GM12878 (cell line): ENCODE measurements around the gene RHOB. TPM values are rescaled to one million over a fixed set of nuclear protein-coding genes. Genes with fewer than 3 reads are reported as not detected.

Source experiments
- ATAC-seq: fragments of 200-7000 bp; cut with Tn5 transposase; 3 replicates; pipeline ENCODE4 v1.9.1; 2020; ENCODE audit warnings: mild to moderate bottlenecking, moderate library complexity
- BruUV-seq: library from RNA; stranded (reverse); fragments of 400-500 nt; replicated peaks from 2 replicates; lab custom pipeline; 2021; lab: Mats Ljungman, UMichigan
- CTCF ChIA-PET: fragments of 300-600 bp; sonication (Branson Sonifier 250); formaldehyde crosslinking; extraction: SDS; loops from one replicate; lab custom pipeline; 2021; ENCODE audit warnings: inconsistent platforms; lab: Yijun Ruan, JAX
- POLR2A ChIA-PET: fragments of 350-600 bp; formaldehyde crosslinking; extraction: SDS; loops from one replicate; lab custom pipeline; 2021; ENCODE audit warnings: inconsistent platforms; lab: Charles Lee
- RAD21 ChIA-PET: fragments of 300-600 bp; sonication (Branson Sonifier 250); formaldehyde crosslinking; loops from one replicate; lab custom pipeline; 2023; ENCODE audit warnings: antibody characterized with exemption; ENCODE audit not compliant: unreplicated experiment; lab: Charles Lee
- SMC1A ChIA-PET: fragments of 300-600 bp; sonication (Branson Sonifier 250); formaldehyde crosslinking; loops from one replicate; lab custom pipeline; 2023; ENCODE audit not compliant: unreplicated experiment, uncharacterized antibody; lab: Charles Lee
- DNase-seq: peaks from one replicate; pipeline ENCODE4 v3.0.0-alpha.2; 2011; ENCODE audit warnings: low read depth, low spot score
- FAIRE-seq: peaks from 3 replicates; lab custom pipeline; 2011; peaks lifted over from hg19 to GRCh38; lab: Jason Lieb, UNC
- H2AFZ ChIP-seq: 2 replicates; pipeline ENCODE4 v1.6.0; 2011; ENCODE audit warnings: low read depth, low read length, control low read depth; ENCODE audit not compliant: control insufficient read depth
- H3K27ac ChIP-seq: 2 replicates; pipeline ENCODE4 v1.5.1; 2011; ENCODE audit warnings: control low read depth; ENCODE audit not compliant: control insufficient read depth, insufficient read depth
- H3K27me3 ChIP-seq, 2 experiments: replicated peaks in 1 of 2; 2 replicates each; pipeline versions ENCODE4 v1.6.0 to v1.6.1; 2011; ENCODE audit warnings: low read length in 1 of 2; ENCODE audit not compliant: control insufficient read depth in 2 of 2, insufficient read depth in 2 of 2
- H3K36me3 ChIP-seq, 2 experiments: 2 replicates each; pipeline ENCODE4 v1.5.1; 2011; ENCODE audit warnings: low read length in 1 of 2; ENCODE audit not compliant: control insufficient read depth in 2 of 2, insufficient read depth in 2 of 2
- H3K4me1 ChIP-seq: 2 replicates; pipeline ENCODE4 v1.6.1; 2011; ENCODE audit warnings: mild to moderate bottlenecking, low read length, moderate library complexity, mixed read lengths; ENCODE audit not compliant: control insufficient read depth, insufficient read depth
- H3K4me2 ChIP-seq: 2 replicates; pipeline ENCODE4 v1.6.0; 2011; ENCODE audit warnings: control low read depth; ENCODE audit not compliant: control insufficient read depth, insufficient read depth
- H3K4me3 ChIP-seq: fragments of 200-600 bp; sonication (generic); 2 replicates; pipeline ENCODE4 v1.5.1; 2016
- H3K79me2 ChIP-seq: 2 replicates; pipeline ENCODE4 v1.6.0; 2011; ENCODE audit warnings: low read length; ENCODE audit not compliant: control insufficient read depth, insufficient read depth
- H3K9ac ChIP-seq: 2 replicates; pipeline ENCODE4 v1.8.0; 2011; ENCODE audit warnings: low read length, control low read depth, mixed read lengths; ENCODE audit not compliant: control insufficient read depth, insufficient read depth
- H3K9me3 ChIP-seq: replicated peaks from 3 replicates; pipeline ENCODE4 v1.5.1; 2011; ENCODE audit warnings: mild to moderate bottlenecking, low read length; ENCODE audit not compliant: control insufficient read depth, insufficient read depth
- H4K20me1 ChIP-seq: 2 replicates; pipeline ENCODE4 v1.6.0; 2011; ENCODE audit not compliant: control insufficient read depth, insufficient read depth
- CBX5 ChIP-seq: sonication (generic); IDR thresholded peaks from 2 replicates; pipeline ENCODE4 v1.6.1; 2016; ENCODE audit warnings: low read depth, moderate library complexity, mild to moderate bottlenecking, inconsistent platforms
- CREM ChIP-seq: IDR thresholded peaks from 2 replicates; pipeline ENCODE4 v1.6.1; 2014; ENCODE audit warnings: antibody characterized with exemption, low read depth
- HDAC2 ChIP-seq: fragments of 200-600 bp; sonication (generic); IDR thresholded peaks from 2 replicates; pipeline ENCODE4 v1.6.1; 2017
- IKZF2 ChIP-seq, 2 experiments: fragments of 450-650 bp; IDR thresholded peaks; 2 replicates each; pipeline ENCODE4 v1.6.1; 2017; ENCODE audit warnings: mild to moderate bottlenecking in 2 of 2, moderate library complexity in 2 of 2
- IRF4 ChIP-seq: IDR thresholded peaks from 2 replicates; pipeline ENCODE4 v1.6.1; 2011; ENCODE audit warnings: low read depth, low read length
- MTA2 ChIP-seq: fragments of 450-650 bp; IDR thresholded peaks from 2 replicates; pipeline ENCODE4 v1.6.1; 2016; ENCODE audit warnings: low read depth, mild to moderate bottlenecking, moderate library complexity
- NR2C2 ChIP-seq: IDR thresholded peaks from 2 replicates; pipeline ENCODE4 v1.6.1; 2011; ENCODE audit warnings: borderline replicate concordance, low read depth; ENCODE audit not compliant: control insufficient read depth, insufficient read length
- POU2F2 ChIP-seq: IDR thresholded peaks from 3 replicates; pipeline ENCODE4 v1.6.1; 2011; ENCODE audit warnings: low read depth, mild to moderate bottlenecking, low read length, borderline replicate concordance
- SREBF2 ChIP-seq: IDR thresholded peaks from 2 replicates; pipeline ENCODE4 v1.6.1; 2012; ENCODE audit warnings: mild to moderate bottlenecking, low read length
- STAT3 ChIP-seq: IDR thresholded peaks from 2 replicates; pipeline ENCODE4 v1.6.1; 2011; ENCODE audit warnings: low read depth, low read length, improper control_type of control experiment
- TAF1 ChIP-seq: IDR thresholded peaks from 2 replicates; pipeline ENCODE4 v1.6.1; 2011; ENCODE audit warnings: mild to moderate bottlenecking, low read depth, low read length, borderline replicate concordance
- WRNIP1 ChIP-seq: IDR thresholded peaks from 2 replicates; pipeline ENCODE4 v1.6.1; 2011; ENCODE audit warnings: low read depth, low read length, improper control_type of control experiment, borderline replicate concordance
- YY1 ChIP-seq: IDR thresholded peaks from 2 replicates; pipeline ENCODE4 v1.6.1; 2011; ENCODE audit warnings: low read depth, mild to moderate bottlenecking, low read length
- WGBS: methylation state at CpG from one replicate; pipeline ENCODE4 v1.1.6; 2016; ENCODE audit warnings: low lambda C conversion rate; ENCODE audit not compliant: insufficient replicate concordance, insufficient coverage; ENCODE audit errors: missing lambda C conversion rate; 5-methylcytosine and 5-hydroxymethylcytosine counted together
- in situ Hi-C: fragments of 300-500 bp; cut with MboI; formaldehyde crosslinking; loops from 9 replicates; pipeline ENCODE4 v1.14.3; 2018; ENCODE audit warnings: mixed read lengths
- intact Hi-C: fragments of 100-400 bp; cut with micrococcal nuclease; formaldehyde crosslinking; loops from one replicate; pipeline ENCODE4 v1.14.2; 2022; ENCODE audit not compliant: unreplicated experiment
- polyA plus RNA-seq, 11 experiments: library from polyadenylated mRNA; depleted of rRNA in 4 of 11; unstranded in 6 of 11; stranded (reverse) in 5 of 11; fragments of >200 nt; fragmentation: Nextera tagmentation in 4 of 11; fragmentation: Illumina TruSeq in 1 of 11; extraction: Ambion mirVana in 4 of 11; extraction: Trizol in 1 of 11; gene quantifications; 1 replicate in 1 of 11; 2 replicates in 10 of 11; pipeline versions ENCODE4 v1.2.1 to v1.2.3, GENCODE V29; 2011 to 2016; ENCODE audit warnings: inconsistent platforms in 2 of 11, missing spikeins in 2 of 11, low read depth in 1 of 11
- total RNA-seq, 4 experiments: library from RNA; depleted of rRNA in 3 of 4; stranded (reverse); fragments of >200 nt in 3 of 4; fragmentation: Illumina TruSeq in 1 of 4; extraction: Trizol in 1 of 4; gene quantifications; 2 replicates each; pipeline versions ENCODE4 v1.2.1 to v1.2.3, GENCODE V29; 2013 to 2021
- TF ChIP-seq, protein P1 (sequence below): fragments of 450-650 bp; IDR thresholded peaks from 2 replicates; pipeline ENCODE4 v1.6.1; 2016; ENCODE audit warnings: mild to moderate bottlenecking
- TF ChIP-seq, protein P2 (sequence below): fragments of 450-650 bp; IDR thresholded peaks from 2 replicates; pipeline ENCODE4 v1.6.1; 2017; ENCODE audit warnings: borderline replicate concordance

RHOB gene
- total and polyA plus RNA-seq, 10 of the 15 experiments (the other 5 are each of a cell fraction or from before 2014, with no cell fraction given), result 0.03 to 4.5 (median 1.2) TPM

DNA sequence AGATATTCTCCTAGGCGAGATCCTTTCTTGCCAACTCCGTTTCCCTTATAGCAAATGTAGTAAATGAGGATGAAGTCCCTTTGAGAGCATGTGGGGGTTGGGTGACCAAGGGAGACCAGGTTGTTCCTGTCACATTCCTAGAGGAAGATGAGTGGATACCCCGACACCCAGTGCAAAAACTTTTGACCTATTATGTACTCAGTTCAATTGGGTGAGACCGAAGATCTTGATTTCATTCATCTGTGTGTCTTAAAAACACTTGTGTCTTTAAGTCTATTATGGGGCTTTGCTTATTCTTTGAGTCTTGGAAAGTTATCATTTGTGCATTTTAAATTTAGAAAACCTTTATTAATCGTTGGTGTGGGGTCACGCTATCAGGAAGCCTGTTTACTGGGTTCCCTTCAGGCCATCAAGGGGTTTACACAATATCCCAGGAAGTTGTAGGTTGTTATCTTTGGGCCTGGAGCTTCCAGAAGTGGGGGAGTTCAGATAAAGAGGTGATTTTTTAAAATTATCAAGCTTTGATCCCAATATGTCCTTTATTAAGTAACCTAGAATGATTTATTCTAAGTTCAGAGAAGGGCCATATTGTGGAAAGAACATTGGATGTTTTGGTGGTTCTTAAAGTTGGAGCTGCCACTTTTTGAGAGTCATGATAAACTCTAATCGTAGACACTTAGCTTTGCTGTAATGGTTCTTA is 2.8 kb downstream of the RHOB start:
- no peak overlapping the region for H3K9ac ChIP-seq
- peaks cover 3% of the 10 kb centered on the region for H3K4me1 ChIP-seq
- no peaks in the 10 kb centered on the region; the same call in 2 of the 3 replicates for H3K9me3 ChIP-seq
- ChIA-PET SMC1A (interaction anchor here (0.9 to 3.1 kb wide), 3 partner anchors 8 to 184 kb away, joined by 3 to 12 read pairs (median 9); no protein-coding TSS in a partner anchor), RAD21 (interaction anchor here (0.8 to 1.6 kb wide), 4 partner anchors 67 to 201 kb away, joined by 3 to 6 read pairs (median 4); partner anchors contain the start of gene HS1BP3), CTCF (interaction anchor here (0.6 to 1.6 kb wide), 10 partner anchors 9 to 205 kb away, joined by 3 to 6 read pairs (median 4); no protein-coding TSS in a partner anchor)
- no peak overlapping the region for H3K4me2 ChIP-seq
- H4K20me1 ChIP-seq, result no peaks in the 10 kb centered on the region
- 84% methylated on average over 7 of the region's 7 CpGs for WGBS
- intact Hi-C loops (loop anchor here (5.0 to 10.0 kb wide), 3 partner anchors 78 to 375 kb away; partner anchors contain the start of gene LDAH), in situ Hi-C loops (loop anchor here (25.0 kb wide), 1 partner anchor 513 kb away; no protein-coding TSS in a partner anchor)
- H3K27ac ChIP-seq, result no peak overlapping the region
- no peak overlapping the region for H3K4me3 ChIP-seq
- FAIRE-seq (no peak), ATAC-seq (no peak), DNase-seq (no peak)
- no peak overlapping the region for H2AFZ ChIP-seq
- peaks cover 5 to 9% of the 10 kb centered on the region in 2 experiments; a peak in 3 of 4 replicates for H3K27me3 ChIP-seq
- H3K36me3 ChIP-seq, result no peaks in the 10 kb centered on the region
- H3K79me2 ChIP-seq, result peaks cover 1% of the 10 kb centered on the region; the same call in 1 of the 2 replicates
- no TSS peak for BruUV-seq
- no peak for TF ChIP-seq POU2F2
- TF ChIP-seq, protein P1, sequence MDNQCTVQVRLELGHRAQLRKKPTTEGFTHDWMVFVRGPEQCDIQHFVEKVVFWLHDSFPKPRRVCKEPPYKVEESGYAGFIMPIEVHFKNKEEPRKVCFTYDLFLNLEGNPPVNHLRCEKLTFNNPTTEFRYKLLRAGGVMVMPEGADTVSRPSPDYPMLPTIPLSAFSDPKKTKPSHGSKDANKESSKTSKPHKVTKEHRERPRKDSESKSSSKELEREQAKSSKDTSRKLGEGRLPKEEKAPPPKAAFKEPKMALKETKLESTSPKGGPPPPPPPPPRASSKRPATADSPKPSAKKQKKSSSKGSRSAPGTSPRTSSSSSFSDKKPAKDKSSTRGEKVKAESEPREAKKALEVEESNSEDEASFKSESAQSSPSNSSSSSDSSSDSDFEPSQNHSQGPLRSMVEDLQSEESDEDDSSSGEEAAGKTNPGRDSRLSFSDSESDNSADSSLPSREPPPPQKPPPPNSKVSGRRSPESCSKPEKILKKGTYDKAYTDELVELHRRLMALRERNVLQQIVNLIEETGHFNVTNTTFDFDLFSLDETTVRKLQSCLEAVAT, result no peak
- no peak for TF ChIP-seq TAF1
- TF ChIP-seq IRF4, result no peak
- TF ChIP-seq YY1, result no peak
- no peak for TF ChIP-seq MTA2
- no peak for TF ChIP-seq STAT3
- TF ChIP-seq WRNIP1, result no peak
- TF ChIP-seq NR2C2, result no peak
- TF ChIP-seq, protein P2, sequence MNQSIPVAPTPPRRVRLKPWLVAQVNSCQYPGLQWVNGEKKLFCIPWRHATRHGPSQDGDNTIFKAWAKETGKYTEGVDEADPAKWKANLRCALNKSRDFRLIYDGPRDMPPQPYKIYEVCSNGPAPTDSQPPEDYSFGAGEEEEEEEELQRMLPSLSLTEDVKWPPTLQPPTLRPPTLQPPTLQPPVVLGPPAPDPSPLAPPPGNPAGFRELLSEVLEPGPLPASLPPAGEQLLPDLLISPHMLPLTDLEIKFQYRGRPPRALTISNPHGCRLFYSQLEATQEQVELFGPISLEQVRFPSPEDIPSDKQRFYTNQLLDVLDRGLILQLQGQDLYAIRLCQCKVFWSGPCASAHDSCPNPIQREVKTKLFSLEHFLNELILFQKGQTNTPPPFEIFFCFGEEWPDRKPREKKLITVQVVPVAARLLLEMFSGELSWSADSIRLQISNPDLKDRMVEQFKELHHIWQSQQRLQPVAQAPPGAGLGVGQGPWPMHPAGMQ, result no peak
- no peak for TF ChIP-seq SREBF2
- no peak for TF ChIP-seq HDAC2
- TF ChIP-seq IKZF2 (IDR thresholded peaks at IDR 0.05), result no peak
- no peak for TF ChIP-seq CBX5
- no peak for TF ChIP-seq CREM
- TF ChIP-seq, all 136 proteins: peak for 0
- POLR2A ChIA-PET, result interaction anchor here (0.5 to 0.6 kb wide), 2 partner anchors 17 to 61 kb away, joined by 5 to 8 read pairs; no protein-coding TSS in a partner anchor
